ENCODE data around the gene ARL16.

Gene ARL16

GRCh38 chr17:81685108-81685507, 1.5 kb upstream of the ARL16 start:
- Histone ChIP-seq H2AFZ (ENCODE audit: low read depth, low read length) (no peak overlapping the region), H3K9ac (ENCODE audit: low read length) (peak overlapping the region; percentile 84)

GRCh38 chr17:81684442-81684911, 880 bp upstream of the ARL16 start:
- Histone ChIP-seq H3K9ac (ENCODE audit: low read length) (peak overlapping the region; percentile 84), H3K27me3 (ENCODE audit: low read depth, low read length) (no peaks in the 10 kb centered on the region), H2AFZ (ENCODE audit: low read depth, low read length) (no peak overlapping the region), H3K27ac (ENCODE audit: low read length) (peak overlapping the region; percentile 28; the same call in 1 of the 2 replicates), H3K79me2 (ENCODE audit: low read length) (peaks cover 56% of the 10 kb centered on the region), H3K4me2 (ENCODE audit: low read length) (peak overlapping the region; percentile 100), H3K9me3 (ENCODE audit: insufficient read depth, low read length) (no peaks in the 10 kb centered on the region), H3K4me1 (ENCODE audit: low read length) (peaks cover 18% of the 10 kb centered on the region), H3K36me3 (replicated peaks; ENCODE audit: low read depth, low read length) (peaks cover 10% of the 10 kb centered on the region), H4K20me1 (ENCODE audit: insufficient read depth, low read length) (0 out of 2 replicates have a peak, but pooled peaks cover 6% of the 10 kb centered on the region), H3K4me3 (ENCODE audit: low read length) (peak overlapping the region; percentile 87)
- no peak for TF ChIP-seq EZH2phosphoT487 (IDR thresholded peaks at IDR 0.05; ENCODE audit: low read depth)
- TF ChIP-seq CTCF (IDR thresholded peaks at IDR 0.05; ENCODE audit: low read depth, low read length), result no peak

More at GRCh38 chr17:81685108-81685507, 1.5 kb upstream of the ARL16 start:
- H3K4me2 ChIP-seq (ENCODE audit: low read length), result peak overlapping the region; percentile 100
- 0 out of 2 replicates have a peak, but pooled peaks cover 6% of the 10 kb centered on the region for H4K20me1 ChIP-seq (ENCODE audit: insufficient read depth, low read length)
- peaks cover 18% of the 10 kb centered on the region for H3K4me1 ChIP-seq (ENCODE audit: low read length)
- H3K36me3 ChIP-seq (replicated peaks; ENCODE audit: low read depth, low read length), result peaks cover 10% of the 10 kb centered on the region
- no peak for TF ChIP-seq EZH2phosphoT487 (IDR thresholded peaks at IDR 0.05; ENCODE audit: low read depth)
- H3K27ac ChIP-seq (ENCODE audit: low read length), result peak overlapping the region; percentile 3; the same call in 1 of the 2 replicates
- no peaks in the 10 kb centered on the region for H3K9me3 ChIP-seq (ENCODE audit: insufficient read depth, low read length)
- H3K27me3 ChIP-seq (ENCODE audit: low read depth, low read length), result no peaks in the 10 kb centered on the region
- H3K79me2 ChIP-seq (ENCODE audit: low read length), result peaks cover 56% of the 10 kb centered on the region
- H3K4me3 ChIP-seq (ENCODE audit: low read length), result peak overlapping the region; percentile 87

GRCh38 chr17:81683208-81683583, 401 bp downstream of the ARL16 start:
- no peak for TF ChIP-seq CTCF (IDR thresholded peaks at IDR 0.05; ENCODE audit: low read depth, low read length)
- no peak for TF ChIP-seq EZH2phosphoT487 (IDR thresholded peaks at IDR 0.05; ENCODE audit: low read depth)
- Histone ChIP-seq H3K9me3 (ENCODE audit: insufficient read depth, low read length) (no peaks in the 10 kb centered on the region), H3K4me2 (ENCODE audit: low read length) (peak overlapping the region; percentile 97), H4K20me1 (ENCODE audit: insufficient read depth, low read length) (0 out of 2 replicates have a peak, but pooled peaks cover 6% of the 10 kb centered on the region), H3K4me1 (ENCODE audit: low read length) (peaks cover 18% of the 10 kb centered on the region), H2AFZ (ENCODE audit: low read depth, low read length) (0 out of 2 replicates have a peak overlapping the region, but pooled peaks have one; percentile 10), H3K27me3 (ENCODE audit: low read depth, low read length) (no peaks in the 10 kb centered on the region), H3K36me3 (replicated peaks; ENCODE audit: low read depth, low read length) (peaks cover 10% of the 10 kb centered on the region), H3K4me3 (ENCODE audit: low read length) (peak overlapping the region; percentile 87), H3K27ac (ENCODE audit: low read length) (peak overlapping the region; percentile 38), H3K79me2 (ENCODE audit: low read length) (peaks cover 56% of the 10 kb centered on the region), H3K9ac (ENCODE audit: low read length) (peak overlapping the region; percentile 81)

GRCh38 chr17:81682565-81683207, 911 bp downstream of the ARL16 start:
- peaks cover 10% of the 10 kb centered on the region for H3K36me3 ChIP-seq (replicated peaks; ENCODE audit: low read depth, low read length)
- H4K20me1 ChIP-seq (ENCODE audit: insufficient read depth, low read length), result 0 out of 2 replicates have a peak, but pooled peaks cover 6% of the 10 kb centered on the region
- 0 out of 2 replicates have a peak overlapping the region, but pooled peaks have one; percentile 10 for H2AFZ ChIP-seq (ENCODE audit: low read depth, low read length)
- H3K27ac ChIP-seq (ENCODE audit: low read length), result peak overlapping the region; percentile 38; the same call in 1 of the 2 replicates
- peak overlapping the region; percentile 87 for H3K4me3 ChIP-seq (ENCODE audit: low read length)
- H3K9me3 ChIP-seq (ENCODE audit: insufficient read depth, low read length), result no peaks in the 10 kb centered on the region
- TF ChIP-seq CTCF (IDR thresholded peaks at IDR 0.05; ENCODE audit: low read depth, low read length) (no peak), EZH2phosphoT487 (IDR thresholded peaks at IDR 0.05; ENCODE audit: low read depth) (no peak)
- no peaks in the 10 kb centered on the region for H3K27me3 ChIP-seq (ENCODE audit: low read depth, low read length)
- peaks cover 18% of the 10 kb centered on the region for H3K4me1 ChIP-seq (ENCODE audit: low read length)
- H3K79me2 ChIP-seq (ENCODE audit: low read length), result peaks cover 56% of the 10 kb centered on the region
- H3K4me2 ChIP-seq (ENCODE audit: low read length), result peak overlapping the region; percentile 97
- H3K9ac ChIP-seq (ENCODE audit: low read length), result peak overlapping the region; percentile 81

Data from OCI-LY3 (cell line).